Measurements from ENCODE around the gene CALHM2.
"Not testable (repeated sequence)": the region's sequence is repeated elsewhere in the genome, so short reads cannot be mapped to it uniquely, and the experiment has no call there.

Gene CALHM2

GRCh38 chr10:103449208-103450144 lies 2.7 kb downstream of the CALHM2 start:
- DNase-seq (ENCODE audit: low spot score), result no peak

- DNase-seq (ENCODE audit: low spot score), result no peak
Observed at GRCh38 chr10:103448746-103449145, 3.4 kb downstream of the CALHM2 start.

- no peak for DNase-seq (ENCODE audit: low spot score)
Observed at GRCh38 chr10:103447187-103447586, 5.0 kb downstream of the CALHM2 start.

GRCh38 chr10:103445767-103446567 lies 6.2 kb downstream of the CALHM2 start:
- DNase-seq (ENCODE audit: low spot score), result no peak

GRCh38 chr10:103445366-103445765 lies 6.8 kb downstream of the CALHM2 start:
- DNase-seq (ENCODE audit: low spot score), result no peak

- DNase-seq (ENCODE audit: low spot score), result no peak
Observed at GRCh38 chr10:103444478-103444877, 7.7 kb downstream of the CALHM2 start.

GRCh38 chr10:103443475-103444185 lies 8.5 kb downstream of the CALHM2 start:
- no peak for DNase-seq (ENCODE audit: low spot score)

- no peak for DNase-seq (ENCODE audit: low spot score)
Observed at GRCh38 chr10:103442031-103442461, 10.1 kb downstream of the CALHM2 start.

GRCh38 chr10:103441611-103442010 lies 10.6 kb downstream of the CALHM2 start:
- DNase-seq (ENCODE audit: low spot score), result no peak

- no peak for DNase-seq (ENCODE audit: low spot score)
Observed at GRCh38 chr10:103441206-103441605, 11.0 kb downstream of the CALHM2 start.

- DNase-seq (ENCODE audit: low spot score), result no peak
Observed at GRCh38 chr10:103440416-103440815, 11.8 kb downstream of the CALHM2 start.

- no peak for DNase-seq (ENCODE audit: low spot score)
Observed at GRCh38 chr10:103439776-103440175, 12.4 kb downstream of the CALHM2 start.

- no peak for DNase-seq (ENCODE audit: low spot score)
Observed at GRCh38 chr10:103433858-103434257, 18.3 kb downstream of the CALHM2 start.

- DNase-seq (ENCODE audit: low spot score), result no peak
Observed at GRCh38 chr10:103431902-103432301, 20.3 kb downstream of the CALHM2 start.

- DNase-seq (ENCODE audit: low spot score), result peak; percentile 31
Observed at GRCh38 chr10:103429647-103430046, 22.5 kb downstream of the CALHM2 start.

GRCh38 chr10:103428989-103429643 lies 23.1 kb downstream of the CALHM2 start:
- DNase-seq (ENCODE audit: low spot score), result peak; percentile 4

GRCh38 chr10:103427866-103428265 lies 24.3 kb downstream of the CALHM2 start:
- no peak for DNase-seq (ENCODE audit: low spot score)

- no peak for DNase-seq (ENCODE audit: low spot score)
Observed at GRCh38 chr10:103423748-103424147, 28.4 kb downstream of the CALHM2 start.

- no peak for DNase-seq (ENCODE audit: low spot score)
Observed at GRCh38 chr10:103419101-103419500, 33.1 kb downstream of the CALHM2 start.

GRCh38 chr10:103417601-103418000 lies 34.6 kb downstream of the CALHM2 start:
- DNase-seq (ENCODE audit: low spot score), result no peak

- not testable (repeated sequence) for DNase-seq (ENCODE audit: low spot score)
Observed at GRCh38 chr10:103417148-103417469, 35.1 kb downstream of the CALHM2 start.
